Measurements from ENCODE around the gene UQCRQ.
A peak's percentile ranks its signal among the peaks of the same experiment; 100 is the strongest.

The UQCRQ gene

DNA sequence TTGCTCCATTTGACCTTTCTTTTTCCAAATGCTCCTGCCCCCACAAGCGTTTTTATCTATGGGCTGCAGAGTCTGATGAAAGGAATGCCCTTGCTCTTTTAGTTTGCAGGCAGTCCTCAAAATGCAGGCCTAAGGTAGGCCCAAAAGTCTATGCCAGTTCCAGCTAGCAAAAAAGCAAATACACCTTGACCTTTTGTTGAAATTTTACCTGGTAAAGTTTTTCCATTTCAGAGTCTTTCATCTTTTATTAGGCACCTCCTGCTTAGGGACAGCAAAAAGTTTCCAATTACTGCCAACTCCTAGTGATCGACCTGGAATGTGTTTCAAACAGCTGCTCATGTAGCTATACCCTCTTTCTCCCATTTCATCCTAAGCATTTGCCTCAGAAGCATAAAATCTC lies 4.4 kb downstream of the UQCRQ start:
- CTCF ChIA-PET: interaction anchor here (1.1 to 1.5 kb wide), 3 partner anchors 12 to 116 kb away, joined by 3 to 4 read pairs (median 3); no protein-coding TSS in a partner anchor
- Mint-ChIP-seq H3K36me3 (peaks cover 30% of the 10 kb centered on the region), H3K4me3 (no peak overlapping the region), H3K27me3 (peaks cover 6% of the 10 kb centered on the region), H3K9me3 (no peaks in the 10 kb centered on the region), H3K27ac (no peak overlapping the region), H3K4me1 (peaks cover 18% of the 10 kb centered on the region)
- DNase-seq: no peak

DNA sequence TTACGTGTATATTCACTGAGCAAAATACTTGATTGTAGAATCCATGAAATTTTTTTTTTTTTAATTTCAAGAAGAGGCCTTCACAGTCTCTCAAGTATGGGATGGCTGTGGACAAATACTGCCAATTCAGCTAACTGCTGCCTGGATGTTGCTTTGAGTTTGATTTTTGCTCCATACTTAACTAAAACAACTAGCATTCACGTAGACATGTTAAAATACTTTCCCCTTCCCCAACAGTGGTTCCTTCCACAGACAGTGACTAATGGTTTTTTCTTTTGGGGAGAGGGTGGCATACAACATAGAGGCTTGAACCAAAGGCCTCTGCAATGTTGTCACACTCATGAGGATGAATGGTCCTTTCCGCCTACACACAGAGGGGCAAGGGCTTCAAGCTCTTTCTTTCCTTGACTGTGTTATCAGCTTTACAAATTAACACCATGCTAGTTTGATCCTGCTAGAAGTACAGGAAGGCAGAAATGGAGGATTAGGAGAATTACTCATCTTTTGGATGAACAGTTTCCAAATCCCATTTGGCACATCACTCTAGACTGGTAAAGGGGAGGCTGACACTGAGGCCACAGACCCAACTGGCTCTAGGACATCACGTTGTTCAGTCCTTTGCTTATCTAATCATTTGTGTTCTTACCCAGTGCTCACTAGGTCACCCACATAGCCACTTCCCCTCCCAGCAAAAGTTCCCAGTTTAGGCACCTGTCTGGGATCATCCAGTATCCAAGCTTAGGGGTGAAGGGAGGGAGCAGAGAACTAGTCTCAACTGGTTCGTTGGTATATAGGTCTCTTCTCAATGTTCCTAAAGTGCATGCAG lies 5.2 kb downstream of the UQCRQ start:
- H3K4me3 Mint-ChIP-seq: no peak overlapping the region
- H3K36me3 Mint-ChIP-seq: peaks cover 30% of the 10 kb centered on the region
- H3K27ac Mint-ChIP-seq: no peak overlapping the region
- peaks cover 11% of the 10 kb centered on the region for H3K4me1 Mint-ChIP-seq
- H3K27me3 Mint-ChIP-seq: no peaks in the 10 kb centered on the region
- DNase-seq: no peak
- CTCF ChIA-PET: interaction anchor here (1.1 to 1.5 kb wide), 2 partner anchors 11 to 117 kb away, joined by 3 to 4 read pairs; no protein-coding TSS in a partner anchor
- no peaks in the 10 kb centered on the region for H3K9me3 Mint-ChIP-seq

DNA sequence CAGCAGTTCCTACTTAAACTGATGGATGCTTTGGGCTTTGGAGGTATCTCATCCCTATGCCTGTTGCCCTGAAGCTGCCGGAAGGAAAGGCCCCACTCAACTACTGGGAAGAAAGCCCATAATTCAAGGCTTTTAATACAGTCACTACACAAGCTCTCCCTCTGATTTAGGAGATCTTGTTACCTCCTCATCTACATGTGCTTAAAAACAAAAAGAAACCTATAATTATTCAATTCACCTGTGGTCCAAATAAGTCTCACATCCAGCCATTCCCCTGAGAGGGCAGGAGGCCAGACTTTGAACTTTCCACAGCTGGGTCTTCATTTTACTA lies 6.3 kb downstream of the UQCRQ start:
- H3K4me3 Mint-ChIP-seq: no peak overlapping the region
- H3K27me3 Mint-ChIP-seq: no peaks in the 10 kb centered on the region
- H3K36me3 Mint-ChIP-seq: peaks cover 25% of the 10 kb centered on the region
- peak overlapping the region; percentile 34 for H3K27ac Mint-ChIP-seq
- CTCF ChIA-PET: interaction anchor here (1.2 kb wide), 1 partner anchor 10 kb away, joined by 4 read pairs; no protein-coding TSS in a partner anchor
- H3K4me1 Mint-ChIP-seq: peaks cover 3% of the 10 kb centered on the region
- no peak for DNase-seq
- H3K9me3 Mint-ChIP-seq: no peaks in the 10 kb centered on the region

DNA sequence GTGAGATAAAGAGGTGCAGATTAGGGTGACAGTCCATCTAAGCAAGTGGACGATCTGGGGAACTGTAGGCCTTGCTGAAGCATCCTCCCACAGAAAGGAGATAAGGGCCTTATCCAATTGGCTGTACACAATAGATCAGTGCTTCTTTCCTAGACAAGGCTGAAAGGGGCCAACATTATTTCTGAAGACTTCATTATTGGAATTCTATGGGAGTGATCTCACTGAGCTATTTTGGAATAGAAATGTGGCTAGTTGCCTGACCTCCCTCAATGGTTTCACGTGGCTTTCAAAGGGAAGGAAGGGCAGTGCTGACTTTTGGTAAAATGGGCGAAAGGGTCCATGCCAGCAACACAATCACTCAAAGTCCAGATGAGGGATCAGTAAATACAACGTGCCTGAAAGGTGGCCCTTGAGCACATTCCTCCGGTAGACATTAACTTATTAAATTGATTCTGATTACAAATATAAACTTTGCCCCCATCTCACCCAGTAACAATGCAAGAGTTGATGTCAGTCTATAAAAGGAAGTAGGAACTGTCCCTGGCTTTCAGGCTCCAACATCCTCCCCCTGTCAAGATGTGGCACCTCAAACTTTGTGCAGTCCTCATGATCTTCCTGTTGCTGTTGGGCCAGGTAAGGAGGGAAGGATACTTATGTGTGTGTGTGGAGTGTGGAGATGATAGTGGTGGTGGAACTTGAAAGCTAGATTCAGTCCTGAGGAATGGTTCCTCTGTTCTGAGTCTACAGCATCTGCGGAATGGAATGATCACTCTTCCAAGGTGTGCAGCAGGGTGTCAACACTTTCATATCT lies 6.9 kb downstream of the UQCRQ start, which contains the start of gene LEAP2:
LEAP2 (plus strand) TSS at position 550 of the 811 bp plus-strand sequence; CDS start at position 577, 27 bp downstream.
- DNase-seq: no peak
- CTCF ChIA-PET: interaction anchor here (1.2 kb wide), 1 partner anchor 10 kb away, joined by 4 read pairs; no protein-coding TSS in a partner anchor

DNA sequence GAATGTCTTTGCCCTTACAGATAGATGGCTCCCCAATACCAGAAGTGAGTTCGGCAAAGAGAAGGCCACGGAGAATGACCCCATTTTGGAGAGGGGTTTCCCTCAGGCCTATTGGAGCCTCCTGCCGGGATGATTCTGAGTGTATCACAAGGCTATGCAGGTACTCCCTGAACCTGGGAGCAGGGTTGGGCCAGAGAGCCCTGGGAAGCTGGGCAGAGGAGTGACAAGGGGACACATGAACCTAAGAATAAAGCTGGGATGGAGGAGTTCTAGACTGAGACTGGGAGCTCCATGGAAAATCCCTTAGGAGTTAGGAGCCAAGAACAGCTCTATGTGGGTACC lies 7.5 kb downstream of the UQCRQ start:
- no peak overlapping the region for H3K4me3 Mint-ChIP-seq
- H3K27ac Mint-ChIP-seq: no peak overlapping the region
- H3K36me3 Mint-ChIP-seq: peaks cover 24% of the 10 kb centered on the region
- H3K4me1 Mint-ChIP-seq: peaks cover under 1% of the 10 kb centered on the region
- CTCF ChIA-PET: interaction anchor here (1.0 kb wide), 1 partner anchor 9 kb away, joined by 3 read pairs; no protein-coding TSS in a partner anchor
- H3K27me3 Mint-ChIP-seq: no peaks in the 10 kb centered on the region
- H3K9me3 Mint-ChIP-seq: no peaks in the 10 kb centered on the region
- no peak for DNase-seq

More for the DNA sequence above, 6.9 kb downstream of the UQCRQ start, which contains the start of gene LEAP2:
- Mint-ChIP-seq H3K9me3 (no peaks in the 10 kb centered on the region), H3K27ac (peak within 1 kb of the TSS; percentile 34), H3K36me3 (peaks cover 24% of the 10 kb centered on the region), H3K4me3 (no peak within 1 kb of the TSS), H3K27me3 (no peaks in the 10 kb centered on the region), H3K4me1 (peaks cover 3% of the 10 kb centered on the region)

DNA sequence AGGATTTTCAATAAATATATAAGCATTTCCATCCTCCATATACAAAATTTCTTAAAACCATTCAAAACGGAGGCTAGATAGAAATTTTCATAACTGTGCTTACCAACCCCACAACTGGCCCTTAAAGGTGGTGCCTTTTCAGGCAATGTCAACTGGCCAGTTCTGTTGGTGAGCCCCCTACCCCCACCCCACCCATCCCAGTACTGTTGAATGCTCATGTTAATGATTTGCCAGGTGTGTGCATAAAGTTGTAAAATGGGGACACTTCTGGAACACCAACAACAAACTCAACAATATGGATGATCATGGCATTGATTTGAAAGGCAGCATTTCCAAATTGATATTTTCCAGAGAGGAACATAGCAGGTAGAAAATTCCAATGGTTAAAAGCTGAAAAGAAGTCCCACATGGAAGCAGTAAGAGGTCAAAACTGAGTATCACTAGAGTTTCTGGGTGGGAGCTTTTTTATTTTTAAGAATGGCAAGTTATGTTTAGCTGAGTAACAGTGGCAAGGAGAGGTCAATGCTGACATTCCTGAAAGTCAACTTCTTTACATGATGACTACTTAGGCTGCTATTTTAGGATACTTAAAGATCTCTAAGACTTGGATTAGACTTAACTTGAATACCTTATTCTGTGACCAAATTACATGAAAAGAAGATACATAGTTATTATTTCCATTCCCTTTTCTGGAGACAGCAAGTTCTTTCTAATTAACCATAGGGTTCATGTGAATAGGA lies 9.7 kb downstream of the UQCRQ start:
- H3K9me3 Mint-ChIP-seq: no peaks in the 10 kb centered on the region

DNA sequence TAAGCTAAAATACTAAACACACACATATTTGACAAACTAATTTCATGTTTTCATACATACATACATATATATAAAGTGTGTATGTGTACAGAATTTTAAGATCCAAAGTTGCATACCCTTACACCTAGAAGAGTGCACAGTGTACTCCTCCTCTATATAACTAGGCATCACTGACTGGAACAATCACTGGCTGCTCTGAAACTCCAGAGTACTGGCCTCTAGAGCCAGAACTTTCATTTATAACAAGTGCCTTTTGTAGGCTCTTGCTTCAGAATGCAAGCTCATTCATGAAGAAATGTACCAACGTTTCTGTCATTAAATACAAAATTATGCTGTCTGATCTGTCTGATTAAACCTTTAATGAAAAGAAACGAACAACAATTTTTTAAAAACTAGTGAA lies 11.0 kb downstream of the UQCRQ start:
- DNase-seq: no peak
- H3K27me3 Mint-ChIP-seq: no peaks in the 10 kb centered on the region
- no peak overlapping the region for H3K4me3 Mint-ChIP-seq
- CTCF ChIA-PET: interaction anchor here (1.0 kb wide), 1 partner anchor 57 kb away, joined by 3 read pairs; no protein-coding TSS in a partner anchor
- peaks cover 29% of the 10 kb centered on the region for H3K36me3 Mint-ChIP-seq
- H3K9me3 Mint-ChIP-seq: no peaks in the 10 kb centered on the region
- no peak overlapping the region for H3K27ac Mint-ChIP-seq
- no peaks in the 10 kb centered on the region for H3K4me1 Mint-ChIP-seq

More for the DNA sequence above, 9.7 kb downstream of the UQCRQ start:
- peaks cover 30% of the 10 kb centered on the region for H3K36me3 Mint-ChIP-seq
- CTCF ChIA-PET: no interaction called here
- H3K4me1 Mint-ChIP-seq: no peaks in the 10 kb centered on the region
- no peak for DNase-seq
- no peak overlapping the region for H3K27ac Mint-ChIP-seq
- H3K27me3 Mint-ChIP-seq: no peaks in the 10 kb centered on the region
- no peak overlapping the region for H3K4me3 Mint-ChIP-seq

DNA sequence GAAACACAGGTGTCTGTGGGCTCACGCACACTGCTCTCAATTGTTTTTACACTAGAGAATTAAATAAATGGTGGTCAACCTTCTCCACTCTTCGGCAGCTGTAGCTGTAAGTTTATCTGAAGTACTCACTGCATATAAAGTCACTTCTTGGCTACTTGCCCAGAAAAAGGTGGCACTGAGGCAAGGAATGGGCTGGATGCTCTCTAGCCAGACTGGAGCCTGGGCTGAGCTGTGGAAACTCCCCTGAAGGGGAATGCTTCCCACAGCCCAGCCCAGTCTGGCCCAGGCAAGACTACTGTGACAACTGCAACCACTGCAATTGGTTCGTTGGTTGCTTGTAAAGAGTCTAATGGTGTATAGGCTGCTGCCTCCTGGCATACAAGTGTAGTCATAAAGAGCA lies 11.5 kb downstream of the UQCRQ start:
- DNase-seq: no peak
- CTCF ChIA-PET: interaction anchor here (1.0 kb wide), 1 partner anchor 57 kb away, joined by 3 read pairs; no protein-coding TSS in a partner anchor
- Mint-ChIP-seq H3K36me3 (peaks cover 27% of the 10 kb centered on the region), H3K27me3 (no peaks in the 10 kb centered on the region), H3K4me1 (no peaks in the 10 kb centered on the region), H3K9me3 (no peaks in the 10 kb centered on the region), H3K4me3 (no peak overlapping the region), H3K27ac (no peak overlapping the region)

DNA sequence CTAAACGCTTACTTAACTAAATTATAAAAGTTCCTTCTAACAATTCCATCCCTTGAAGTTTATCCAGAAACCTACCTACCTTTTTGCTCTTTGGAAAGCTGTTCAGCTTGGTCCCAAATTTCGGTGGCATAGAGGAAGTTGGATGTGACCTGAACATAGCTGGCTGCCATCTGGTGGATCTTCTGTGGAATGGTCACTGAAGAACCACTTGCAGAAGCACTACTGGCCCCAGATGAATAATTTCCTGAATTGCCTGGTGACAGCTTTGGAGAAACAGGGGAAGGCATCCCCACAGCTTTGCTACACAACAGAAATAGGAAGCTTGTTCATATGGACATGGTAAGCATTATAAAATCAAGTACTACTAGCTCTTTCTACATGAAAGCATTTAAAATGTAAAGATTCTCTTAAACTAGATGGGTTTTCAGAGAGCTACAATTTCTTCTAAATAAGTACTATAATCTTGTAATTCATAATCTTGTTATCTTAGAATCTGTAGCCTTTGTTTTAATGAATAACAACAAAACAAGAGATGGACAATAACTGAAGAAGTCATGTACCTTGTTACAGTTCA lies 16.9 kb downstream of the UQCRQ start:
- H3K27ac Mint-ChIP-seq: no peak overlapping the region
- DNase-seq: peak; percentile 29

DNA sequence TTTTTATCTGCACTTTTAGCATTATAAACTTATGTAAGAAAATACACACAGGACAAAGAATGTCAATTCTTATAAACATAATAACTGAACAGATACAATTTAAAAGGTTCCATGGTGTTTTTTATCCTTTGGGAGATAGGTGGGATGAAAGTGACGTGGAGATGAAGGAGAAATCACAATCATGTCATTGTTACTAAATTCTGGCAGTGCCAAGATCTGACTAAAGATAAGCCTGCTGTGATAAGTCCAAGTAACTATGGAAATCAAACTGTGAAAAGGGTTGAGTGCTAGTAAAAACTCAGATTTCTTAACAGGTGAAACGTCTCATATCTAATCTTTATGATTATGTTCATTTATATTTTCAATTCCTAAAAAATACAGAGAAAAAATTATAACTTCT lies 18.1 kb downstream of the UQCRQ start:
- no peak overlapping the region for H3K4me3 Mint-ChIP-seq
- H3K9me3 Mint-ChIP-seq: no peaks in the 10 kb centered on the region
- CTCF ChIA-PET: interaction anchor here (0.6 to 4.2 kb wide), 3 partner anchors 8 to 165 kb away, joined by 3 to 26 read pairs (median 6); partner anchors contain the start of gene SHROOM1
- peaks cover 3% of the 10 kb centered on the region for H3K4me1 Mint-ChIP-seq
- no peaks in the 10 kb centered on the region for H3K27me3 Mint-ChIP-seq
- no peak overlapping the region for H3K27ac Mint-ChIP-seq
- peaks cover 43% of the 10 kb centered on the region for H3K36me3 Mint-ChIP-seq
- DNase-seq: no peak

More for the DNA sequence above, 16.9 kb downstream of the UQCRQ start:
- no peaks in the 10 kb centered on the region for H3K4me1 Mint-ChIP-seq
- no peak overlapping the region for H3K4me3 Mint-ChIP-seq
- H3K9me3 Mint-ChIP-seq: no peaks in the 10 kb centered on the region
- H3K36me3 Mint-ChIP-seq: peaks cover 50% of the 10 kb centered on the region
- no peaks in the 10 kb centered on the region for H3K27me3 Mint-ChIP-seq
- CTCF ChIA-PET: interaction anchor here (0.8 to 4.2 kb wide), 16 partner anchors 9 to 382 kb away, joined by 3 to 26 read pairs (median 3); partner anchors contain the start of genes GDF9, HSPA4, SHROOM1 and UQCRQ

DNA sequence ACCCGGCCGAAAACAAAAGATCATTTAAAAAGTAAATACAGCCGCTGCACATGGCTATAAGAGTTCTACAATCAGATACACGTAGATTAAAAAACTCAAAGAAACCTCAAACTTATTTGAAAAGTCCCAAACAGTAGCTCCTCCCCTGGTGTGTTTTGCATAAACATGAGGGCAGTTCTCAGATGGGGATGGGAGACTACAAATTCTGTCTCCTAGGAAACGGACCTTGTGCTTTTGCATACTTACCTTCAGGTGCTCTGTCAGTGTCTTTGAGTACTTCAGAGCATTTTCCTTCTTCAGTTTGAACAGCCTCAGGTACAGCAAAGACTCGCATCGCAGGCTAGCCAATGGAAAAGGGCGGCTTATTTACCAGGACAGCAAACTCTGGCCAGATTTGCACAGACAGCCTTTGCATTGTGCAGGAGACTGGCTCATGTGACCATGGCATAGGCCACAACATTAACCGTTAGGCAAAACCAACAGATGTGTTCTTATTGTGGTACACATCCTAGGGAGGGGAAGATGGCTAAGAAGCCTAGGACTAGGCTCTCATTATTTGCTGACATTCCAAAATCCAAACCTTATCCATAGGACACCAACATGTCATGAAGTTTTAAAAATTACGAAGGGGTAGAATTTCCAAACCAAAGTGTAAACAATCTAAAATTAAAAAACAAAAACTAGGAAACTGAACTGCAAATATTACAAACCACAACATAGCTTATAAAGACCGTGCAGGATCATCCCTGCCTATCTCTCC lies 19.8 kb downstream of the UQCRQ start:
- no peak overlapping the region for H3K27ac Mint-ChIP-seq
- peaks cover 11% of the 10 kb centered on the region for H3K4me1 Mint-ChIP-seq
- no peaks in the 10 kb centered on the region for H3K9me3 Mint-ChIP-seq
- H3K27me3 Mint-ChIP-seq: no peaks in the 10 kb centered on the region
- no peak overlapping the region for H3K4me3 Mint-ChIP-seq
- no peak for DNase-seq
- H3K36me3 Mint-ChIP-seq: peaks cover 37% of the 10 kb centered on the region
- CTCF ChIA-PET: interaction anchor here (4.2 kb wide), 1 partner anchor 57 kb away, joined by 26 read pairs; the partner anchor contains the start of gene SHROOM1

DNA sequence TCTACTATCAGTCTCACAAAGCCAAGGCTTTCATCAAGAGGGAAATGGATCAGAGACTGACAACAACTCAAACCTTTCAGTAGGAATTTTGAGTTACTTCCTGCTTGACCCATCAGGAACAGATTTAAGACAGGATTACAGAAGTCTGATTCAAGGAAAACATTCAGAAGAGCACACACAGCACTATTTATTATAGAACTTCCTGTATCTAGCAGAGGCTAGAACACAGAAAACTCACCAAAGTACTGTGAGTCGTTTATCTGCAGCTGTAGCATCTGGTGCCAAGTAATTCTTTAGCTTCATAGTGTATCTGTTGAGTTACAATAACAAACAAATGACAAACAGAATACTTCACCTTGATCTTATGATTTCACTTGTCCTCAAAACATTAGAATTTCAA lies 20.8 kb downstream of the UQCRQ start:
- Mint-ChIP-seq H3K36me3 (peaks cover 43% of the 10 kb centered on the region), H3K4me1 (peaks cover 11% of the 10 kb centered on the region), H3K4me3 (no peak overlapping the region), H3K27ac (no peak overlapping the region), H3K27me3 (no peaks in the 10 kb centered on the region), H3K9me3 (no peaks in the 10 kb centered on the region)
- DNase-seq: no peak
- CTCF ChIA-PET: no interaction called here

DNA sequence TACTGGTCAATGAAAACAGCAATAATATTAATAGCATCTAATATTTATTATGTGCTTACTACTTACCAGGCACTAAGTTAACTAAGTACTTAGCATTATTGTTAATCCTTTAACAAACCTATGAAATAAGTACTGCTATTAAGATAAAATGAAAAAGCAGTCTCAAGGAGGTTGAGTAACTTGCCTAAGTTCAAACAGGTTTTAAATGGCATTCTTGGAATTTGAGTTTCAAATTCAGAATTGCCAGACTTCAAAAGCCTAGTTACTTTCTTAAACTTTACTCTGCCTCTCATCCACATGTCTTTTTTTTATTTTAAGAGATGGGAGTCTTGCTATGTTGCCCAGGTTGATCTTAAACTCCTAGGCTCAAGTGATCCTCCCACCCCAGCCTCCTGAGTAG lies 23.1 kb downstream of the UQCRQ start:
- Mint-ChIP-seq H3K27me3 (no peaks in the 10 kb centered on the region), H3K4me3 (no peak overlapping the region), H3K36me3 (peaks cover 54% of the 10 kb centered on the region), H3K9me3 (no peaks in the 10 kb centered on the region), H3K4me1 (peaks cover 11% of the 10 kb centered on the region), H3K27ac (no peak overlapping the region)
- CTCF ChIA-PET: no interaction called here
- DNase-seq: no peak
